Measurements from ENCODE around the gene EVX2. TPM values are rescaled to one million over a fixed set of nuclear protein-coding genes. Genes with fewer than 3 reads are reported as not detected.
A peak's percentile ranks its signal among the peaks of the same experiment; 100 is the strongest.

EVX2 gene
- total and polyA plus RNA-seq, 9 of the 15 experiments (the other 6 are each of a cell fraction or from before 2014, with no cell fraction given) = not detected

GRCh38 chr2:176128982-176129796 is 45.4 kb upstream of the EVX2 start, which contains the start of gene HOXD8 (continued):
- TF ChIP-seq FOXA3 (CRISPR knock-in tag; conservative IDR thresholded peaks at IDR 0.05 in 1 of 2, IDR thresholded peaks at IDR 0.05 in 1 of 2) (no peak), EZH2 (IDR thresholded peaks at IDR 0.05; ENCODE audit: borderline replicate concordance, low read depth, low read length) (peak; percentile 74; the same call in 1 of the 2 replicates), ARID4B (CRISPR knock-in tag; IDR thresholded peaks at IDR 0.05) (no peak), WHSC1 (IDR thresholded peaks at IDR 0.05; ENCODE audit: low read length) (no peak), GMEB1 (CRISPR knock-in tag; IDR thresholded peaks at IDR 0.05) (peak; percentile 39; the same call in 1 of the 2 replicates), ZBTB43 (CRISPR knock-in tag; IDR thresholded peaks at IDR 0.05) (no peak), CHD2 (IDR thresholded peaks at IDR 0.05; ENCODE audit: low read depth, low read length) (0 out of 2 replicates have a peak, but pooled peaks have one; percentile 18), ZNF143 (CRISPR knock-in tag; IDR thresholded peaks at IDR 0.05) (no peak), TAL1 (IDR thresholded peaks at IDR 0.05) (no peak), RFX7 (CRISPR knock-in tag; IDR thresholded peaks at IDR 0.05) (no peak)
- TF ChIP-seq, protein P1, sequence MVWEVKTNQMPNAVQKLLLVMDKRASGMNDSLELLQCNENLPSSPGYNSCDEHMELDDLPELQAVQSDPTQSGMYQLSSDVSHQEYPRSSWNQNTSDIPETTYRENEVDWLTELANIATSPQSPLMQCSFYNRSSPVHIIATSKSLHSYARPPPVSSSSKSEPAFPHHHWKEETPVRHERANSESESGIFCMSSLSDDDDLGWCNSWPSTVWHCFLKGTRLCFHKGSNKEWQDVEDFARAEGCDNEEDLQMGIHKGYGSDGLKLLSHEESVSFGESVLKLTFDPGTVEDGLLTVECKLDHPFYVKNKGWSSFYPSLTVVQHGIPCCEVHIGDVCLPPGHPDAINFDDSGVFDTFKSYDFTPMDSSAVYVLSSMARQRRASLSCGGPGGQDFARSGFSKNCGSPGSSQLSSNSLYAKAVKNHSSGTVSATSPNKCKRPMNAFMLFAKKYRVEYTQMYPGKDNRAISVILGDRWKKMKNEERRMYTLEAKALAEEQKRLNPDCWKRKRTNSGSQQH (CRISPR knock-in tag; IDR thresholded peaks at IDR 0.05) = no peak
